ENCODE results near the gene CORO2A. TPM values are rescaled to one million over a fixed set of nuclear protein-coding genes. Genes with fewer than 3 reads are reported as not detected.

CORO2A gene
- total and polyA plus RNA-seq, 7 donors, result 1.2 to 39.6 (median 1.8) TPM

DNA sequence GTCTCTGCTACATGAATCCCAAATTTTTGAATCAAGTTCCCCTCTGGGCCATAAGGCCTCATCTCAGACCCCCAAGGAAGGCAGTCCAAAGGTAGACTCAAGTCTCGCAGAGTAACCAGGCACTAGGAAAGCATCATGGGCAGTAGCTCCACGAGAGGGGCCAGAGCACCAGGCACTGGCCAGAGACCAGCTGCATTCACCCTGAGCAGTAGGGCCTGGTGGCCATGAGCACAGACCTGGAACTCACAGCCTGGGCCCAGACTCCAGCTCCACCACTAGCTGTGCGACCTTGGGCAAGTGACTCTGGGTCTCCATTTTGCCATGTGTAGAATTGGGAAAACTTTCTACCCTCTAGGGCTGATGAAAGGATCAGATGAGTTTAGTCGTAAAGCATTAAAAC, 107.4 kb downstream of the CORO2A start:
- Histone ChIP-seq H3K36me3 (peaks cover 0 to 42% (median 5%) of the 10 kb centered on the region in 4 donors), H3K4me1 (peaks cover 0 to 33% (median 23%) of the 10 kb centered on the region in 4 donors)
- TF ChIP-seq POLR2AphosphoS5 (IDR thresholded peaks at IDR 0.05), result no peak
- no peak for TF ChIP-seq POLR2A (IDR thresholded peaks at IDR 0.05)
- TF ChIP-seq, protein P1, sequence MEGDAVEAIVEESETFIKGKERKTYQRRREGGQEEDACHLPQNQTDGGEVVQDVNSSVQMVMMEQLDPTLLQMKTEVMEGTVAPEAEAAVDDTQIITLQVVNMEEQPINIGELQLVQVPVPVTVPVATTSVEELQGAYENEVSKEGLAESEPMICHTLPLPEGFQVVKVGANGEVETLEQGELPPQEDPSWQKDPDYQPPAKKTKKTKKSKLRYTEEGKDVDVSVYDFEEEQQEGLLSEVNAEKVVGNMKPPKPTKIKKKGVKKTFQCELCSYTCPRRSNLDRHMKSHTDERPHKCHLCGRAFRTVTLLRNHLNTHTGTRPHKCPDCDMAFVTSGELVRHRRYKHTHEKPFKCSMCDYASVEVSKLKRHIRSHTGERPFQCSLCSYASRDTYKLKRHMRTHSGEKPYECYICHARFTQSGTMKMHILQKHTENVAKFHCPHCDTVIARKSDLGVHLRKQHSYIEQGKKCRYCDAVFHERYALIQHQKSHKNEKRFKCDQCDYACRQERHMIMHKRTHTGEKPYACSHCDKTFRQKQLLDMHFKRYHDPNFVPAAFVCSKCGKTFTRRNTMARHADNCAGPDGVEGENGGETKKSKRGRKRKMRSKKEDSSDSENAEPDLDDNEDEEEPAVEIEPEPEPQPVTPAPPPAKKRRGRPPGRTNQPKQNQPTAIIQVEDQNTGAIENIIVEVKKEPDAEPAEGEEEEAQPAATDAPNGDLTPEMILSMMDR (IDR thresholded peaks at IDR 0.05), result no peak
- TF ChIP-seq EP300 (IDR thresholded peaks at IDR 0.05), result no peak

DNA sequence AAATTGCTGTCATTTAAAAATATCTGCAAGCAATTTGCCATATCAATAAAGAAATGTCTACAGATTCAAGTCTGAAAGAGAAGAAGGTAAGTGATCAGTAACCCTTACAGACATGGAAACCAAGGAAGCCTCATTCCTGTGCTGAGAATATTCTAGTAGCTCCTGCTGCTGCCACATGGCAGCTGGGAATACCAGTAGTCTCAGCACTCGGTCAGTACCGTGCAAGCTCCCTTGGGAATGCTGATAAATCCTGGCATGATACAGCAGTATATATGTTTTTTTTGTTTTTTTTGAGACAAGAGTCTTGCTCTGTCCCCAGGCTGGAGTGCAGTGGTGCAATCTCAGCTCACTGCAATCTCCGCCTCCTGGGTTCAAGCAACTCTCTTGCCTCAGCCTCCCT, 108.0 kb downstream of the CORO2A start:
- no peak overlapping the region for H3K27ac ChIP-seq
- H3K36me3 ChIP-seq, result peaks cover 0 to 48% (median 8%) of the 10 kb centered on the region in 4 donors
- DNase-seq, result no peak
- TF ChIP-seq POLR2AphosphoS5 (IDR thresholded peaks at IDR 0.05), result no peak
- TF ChIP-seq, protein P1 (IDR thresholded peaks at IDR 0.05), result no peak
- no peak for TF ChIP-seq POLR2A (IDR thresholded peaks at IDR 0.05)
- no peak for TF ChIP-seq EP300 (IDR thresholded peaks at IDR 0.05)
- no peak overlapping the region for H3K4me3 ChIP-seq
- peaks cover 0 to 34% (median 23%) of the 10 kb centered on the region in 4 donors for H3K4me1 ChIP-seq
- H3K9me3 ChIP-seq, result no peaks in the 10 kb centered on the region
- 94 to 95% methylated on average over 3 of the region's 3 CpGs for WGBS, 2 donors
- intact Hi-C loops (cut with DNase I), result no loop called here
- H3K27me3 ChIP-seq, result no peaks in the 10 kb centered on the region

More for the DNA sequence above, 107.4 kb downstream of the CORO2A start:
- intact Hi-C loops (cut with DNase I), result no loop called here
- WGBS, 2 donors, result 93 to 96% methylated on average over 4 of the region's 4 CpGs
- H3K4me3 ChIP-seq, result no peak overlapping the region
- no peaks in the 10 kb centered on the region for H3K27me3 ChIP-seq
- no peaks in the 10 kb centered on the region for H3K9me3 ChIP-seq
- H3K27ac ChIP-seq, result no peak overlapping the region
- no peak for DNase-seq

DNA sequence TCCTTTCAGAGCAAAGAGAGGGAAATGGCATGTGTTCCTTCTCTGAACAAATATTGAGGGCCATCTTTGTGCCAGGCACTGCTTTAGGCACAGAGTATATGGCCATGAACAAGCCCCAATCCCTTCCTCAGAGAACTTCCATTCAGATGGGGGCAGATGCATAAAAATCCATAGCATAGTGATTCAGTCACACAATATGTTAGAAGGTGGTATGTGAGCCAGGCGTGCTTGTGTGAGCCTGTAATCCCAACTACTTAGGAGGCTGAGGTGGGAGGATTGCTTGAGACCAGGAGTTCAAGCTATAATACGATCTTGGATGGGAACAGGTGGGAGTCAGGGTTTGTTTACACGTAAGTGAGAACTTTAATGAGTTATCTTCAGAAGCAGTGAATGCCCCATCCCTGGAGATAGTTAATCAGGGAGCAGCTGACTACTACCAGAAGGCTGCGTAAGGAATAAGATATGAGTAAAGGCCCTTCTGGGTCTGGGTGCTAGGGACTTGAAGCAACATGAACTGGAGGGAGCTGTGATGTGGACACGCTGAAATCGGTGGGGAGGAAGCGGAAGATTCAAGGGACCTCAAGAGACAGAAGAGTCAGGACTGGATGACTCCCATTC, 108.8 kb downstream of the CORO2A start:
- no peak overlapping the region for H3K27ac ChIP-seq
- H3K4me3 ChIP-seq, result no peak overlapping the region
- TF ChIP-seq EP300 (IDR thresholded peaks at IDR 0.05), result no peak
- TF ChIP-seq POLR2A (IDR thresholded peaks at IDR 0.05), result no peak
- TF ChIP-seq, protein P1 (IDR thresholded peaks at IDR 0.05), result no peak
- TF ChIP-seq POLR2AphosphoS5 (IDR thresholded peaks at IDR 0.05), result no peak
- intact Hi-C loops (cut with DNase I), result no loop called here
- H3K36me3 ChIP-seq, result peaks cover 0 to 55% (median 8%) of the 10 kb centered on the region in 4 donors
- 90 to 94% methylated on average over 7 of the region's 7 CpGs for WGBS, 2 donors
- no peaks in the 10 kb centered on the region for H3K27me3 ChIP-seq
- no peaks in the 10 kb centered on the region for H3K9me3 ChIP-seq
- DNase-seq, result no peak
- peaks cover 0 to 34% (median 23%) of the 10 kb centered on the region in 4 donors for H3K4me1 ChIP-seq

DNA sequence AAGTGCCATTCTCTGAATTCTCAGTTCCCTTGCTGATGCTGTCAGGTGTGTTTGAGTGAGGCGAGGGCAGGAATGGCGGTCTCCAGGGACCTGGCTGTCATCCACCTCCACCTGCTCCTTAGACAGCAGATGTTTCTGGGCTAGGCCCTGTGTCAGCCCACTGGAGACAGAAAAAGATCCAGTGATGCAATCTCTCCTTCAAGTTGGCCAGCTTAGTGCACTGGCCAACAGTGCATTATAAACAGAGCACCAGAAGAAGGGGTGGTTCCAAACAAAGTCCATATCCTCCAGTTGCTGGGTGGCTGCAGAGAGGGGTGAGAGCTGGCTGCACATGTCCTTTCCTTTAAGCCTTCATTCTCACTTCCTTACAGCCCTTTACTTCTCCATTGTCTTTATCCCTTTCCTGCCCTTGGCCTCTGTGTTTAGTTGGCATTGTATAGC, 109.4 kb downstream of the CORO2A start:
- no peak for TF ChIP-seq POLR2A (IDR thresholded peaks at IDR 0.05)
- TF ChIP-seq POLR2AphosphoS5 (IDR thresholded peaks at IDR 0.05), result no peak
- TF ChIP-seq, protein P1 (IDR thresholded peaks at IDR 0.05), result no peak
- no peak for TF ChIP-seq EP300 (IDR thresholded peaks at IDR 0.05)
- no peak overlapping the region for H3K4me3 ChIP-seq
- 91 to 96% methylated on average over 2 of the region's 2 CpGs for WGBS, 2 donors
- H3K36me3 ChIP-seq, result peaks cover 0 to 61% (median 10%) of the 10 kb centered on the region in 4 donors
- H3K27ac ChIP-seq, result peak overlapping the region in 1 of 4 donors; percentile 16
- H3K9me3 ChIP-seq, result no peaks in the 10 kb centered on the region
- no peak for DNase-seq
- H3K4me1 ChIP-seq, result peaks cover 0 to 34% (median 22%) of the 10 kb centered on the region in 4 donors
- no peaks in the 10 kb centered on the region for H3K27me3 ChIP-seq
- intact Hi-C loops (cut with DNase I), result no loop called here
